HepG2 (cell line): ENCODE data around the gene MCM3. TPM values are rescaled to one million over a fixed set of nuclear protein-coding genes. Genes with fewer than 3 reads are reported as not detected.

ENCODE experiments used
- ATAC-seq: fragments of 200-7000 bp; cut with Tn5 transposase; 3 replicates; pipeline ENCODE4 v1.9.1; 2020; ENCODE audit warnings: mild to moderate bottlenecking, moderate library complexity
- BruUV-seq: library from RNA; stranded (reverse); fragments of 400-500 nt; replicated peaks from 2 replicates; lab custom pipeline; 2021; lab: Mats Ljungman, UMichigan
- CTCF ChIA-PET: fragments of 300-600 bp; formaldehyde crosslinking; extraction: SDS; loops from one replicate; lab custom pipeline; 2021; ENCODE audit warnings: low total read pairs, inconsistent platforms, low intra/inter-chr PET ratio; lab: Yijun Ruan, JAX
- POLR2A ChIA-PET: fragments of 350-600 bp; sonication (Branson Sonifier 250); formaldehyde crosslinking; loops from one replicate; lab custom pipeline; 2020; ENCODE audit warnings: antibody characterized with exemption, inconsistent platforms; lab: Yijun Ruan, JAX
- DNase-seq: peaks from one replicate; pipeline ENCODE4 v3.0.0-alpha.2; 2015; ENCODE audit warnings: low spot score
- FAIRE-seq: peaks from 3 replicates; lab custom pipeline; 2011; peaks lifted over from hg19 to GRCh38; lab: Jason Lieb, UNC
- H2AFZ ChIP-seq: one replicate; pipeline ENCODE4 v1.6.1; 2011; ENCODE audit warnings: low read length, inconsistent platforms
- H3K27ac ChIP-seq: fragments of 300-600 bp; 3 replicates; pipeline ENCODE4 v1.8.0; 2011; ENCODE audit warnings: mixed run types, mild to moderate bottlenecking, mixed read lengths, low read length, inconsistent platforms; ENCODE audit not compliant: insufficient read depth; ENCODE audit errors: extremely low read length
- H3K27me3 ChIP-seq, 2 experiments: fragments of 200-600 bp in 1 of 2; 2 replicates in 1 of 2; 3 replicates in 1 of 2; pipeline versions ENCODE4 v1.6.0 to v1.8.0; 2011; ENCODE audit warnings: low read length in 2 of 2, mild to moderate bottlenecking in 2 of 2, moderate library complexity in 2 of 2, inconsistent platforms in 1 of 2; ENCODE audit not compliant: insufficient read depth in 2 of 2, control insufficient read depth in 1 of 2
- H3K36me3 ChIP-seq, 2 experiments: fragments of 200-600 bp in 1 of 2; replicated peaks in 1 of 2; 2 replicates in 1 of 2; 3 replicates in 1 of 2; pipeline versions ENCODE4 v1.5.1 to v1.8.0; 2011; ENCODE audit warnings: low read length in 2 of 2, inconsistent platforms in 1 of 2; ENCODE audit not compliant: insufficient read depth in 2 of 2, control insufficient read depth in 1 of 2
- H3K4me1 ChIP-seq: 2 replicates; pipeline ENCODE4 v1.5.1; 2012; ENCODE audit warnings: low read length, inconsistent platforms; ENCODE audit not compliant: insufficient read depth
- H3K4me2 ChIP-seq: 2 replicates; pipeline ENCODE4 v1.6.0; 2011; ENCODE audit warnings: low read depth, low read length, inconsistent platforms
- H3K4me3 ChIP-seq, 3 experiments: fragments of 200-600 bp in 1 of 3; sonication (generic), shearing (Covaris generic) in 1 of 3; replicated peaks in 1 of 3; 2 replicates each; pipeline ENCODE4 v1.5.1; 2011 to 2016; ENCODE audit warnings: low read length in 3 of 3, inconsistent platforms in 2 of 3, low read depth in 2 of 3, mild to moderate bottlenecking in 2 of 3, control low read depth in 1 of 3, mixed read lengths in 1 of 3; ENCODE audit not compliant: insufficient read depth in 1 of 3
- H3K79me2 ChIP-seq: one replicate; pipeline ENCODE4 v1.6.1; 2011; ENCODE audit warnings: low read length, inconsistent platforms; ENCODE audit not compliant: insufficient read depth
- H3K9ac ChIP-seq: 2 replicates; pipeline ENCODE4 v1.6.0; 2011; ENCODE audit warnings: mild to moderate bottlenecking, low read depth, low read length, inconsistent platforms; ENCODE audit not compliant: insufficient read depth
- H3K9me3 ChIP-seq: 2 replicates; pipeline ENCODE4 v1.5.1; 2012; ENCODE audit warnings: mild to moderate bottlenecking, low read length
- H4K20me1 ChIP-seq: 2 replicates; pipeline ENCODE4 v1.6.0; 2011; ENCODE audit warnings: inconsistent platforms, mild to moderate bottlenecking, low read length, moderate library complexity; ENCODE audit not compliant: insufficient read depth
- ATF4 ChIP-seq, 2 experiments: fragments of 450-650 bp in 1 of 2; sonication (generic) in 1 of 2; formaldehyde crosslinking; IDR thresholded peaks; 2 replicates each; pipeline versions ENCODE4 v1.5.0 to v1.8.0; 2020 to 2022; ENCODE audit warnings: mild to moderate bottlenecking in 1 of 2, missing genetic modification reagents in 1 of 2
- CBX2 ChIP-seq, 2 experiments: fragments of 200-600 bp in 1 of 2; sonication (generic); formaldehyde crosslinking in 1 of 2; IDR thresholded peaks; 2 replicates each; pipeline versions ENCODE4 v1.7.0 to v1.8.1; 2018 to 2022; ENCODE audit warnings: low read depth in 2 of 2, low read length in 1 of 2, mild to moderate bottlenecking in 1 of 2, missing genetic modification reagents in 1 of 2
- ETV6 ChIP-seq: sonication (generic); formaldehyde crosslinking; conservative IDR thresholded peaks from 2 replicates; pipeline ENCODE4 v1.4.0; 2020; ENCODE audit warnings: missing genetic modification reagents
- FOXO4 ChIP-seq: sonication (generic); formaldehyde crosslinking; conservative IDR thresholded peaks from 2 replicates; pipeline ENCODE4 v1.8.1; 2023; ENCODE audit warnings: missing genetic modification reagents
- HDAC6 ChIP-seq: fragments of 200-600 bp; sonication (generic); IDR thresholded peaks from 2 replicates; pipeline ENCODE4 v1.7.0; 2017; ENCODE audit warnings: mild to moderate bottlenecking, antibody characterized with exemption, low read length, low read depth
- HNRNPL ChIP-seq: fragments of 200-400 bp; formaldehyde crosslinking; IDR thresholded peaks from 2 replicates; pipeline ENCODE4 v1.6.1; 2017; ENCODE audit warnings: mild to moderate bottlenecking, low read depth, low read length
- NFIC ChIP-seq: IDR thresholded peaks from 2 replicates; pipeline ENCODE4 v1.6.1; 2012; ENCODE audit warnings: mild to moderate bottlenecking, low read length, inconsistent platforms
- NFKBIZ ChIP-seq: IDR thresholded peaks from 2 replicates; pipeline ENCODE4 v1.6.1; 2018; ENCODE audit warnings: missing genetic modification reagents, missing compliant biosample characterization
- PAF1 ChIP-seq: IDR thresholded peaks from 2 replicates; pipeline ENCODE4 v1.6.1; 2016; ENCODE audit warnings: missing genetic modification reagents, missing compliant biosample characterization
- RXRA ChIP-seq: sonication (generic); formaldehyde crosslinking; IDR thresholded peaks from 2 replicates; pipeline ENCODE4 v1.5.1; 2020; ENCODE audit warnings: missing genetic modification reagents
- RXRB ChIP-seq: IDR thresholded peaks from 2 replicates; pipeline ENCODE4 v1.6.1; 2016; ENCODE audit warnings: borderline replicate concordance, missing genetic modification reagents, missing compliant biosample characterization
- ZNF30 ChIP-seq: sonication (generic); formaldehyde crosslinking; IDR thresholded peaks from 2 replicates; pipeline ENCODE4 v1.5.0; 2020; ENCODE audit warnings: mild to moderate bottlenecking, missing genetic modification reagents
- ZNF343 ChIP-seq: sonication (generic); formaldehyde crosslinking; IDR thresholded peaks from 2 replicates; pipeline ENCODE4 v1.4.0; 2020; ENCODE audit warnings: mild to moderate bottlenecking, missing genetic modification reagents
- ZNF550 ChIP-seq: sonication (generic); formaldehyde crosslinking; IDR thresholded peaks from 2 replicates; pipeline ENCODE4 v1.4.0; 2020; ENCODE audit warnings: mild to moderate bottlenecking, missing genetic modification reagents, borderline replicate concordance
- ZNF572 ChIP-seq: sonication (generic); formaldehyde crosslinking; IDR thresholded peaks from 2 replicates; pipeline ENCODE4 v1.5.1; 2020; ENCODE audit warnings: mild to moderate bottlenecking, missing genetic modification reagents
- WGBS: methylation state at CpG from one replicate; pipeline ENCODE4 v1.1.6; 2017; ENCODE audit warnings: low lambda C conversion rate; 5-methylcytosine and 5-hydroxymethylcytosine counted together
- in situ Hi-C: cut with HindIII; loops from 2 replicates; pipeline ENCODE4 v1.10.0; 2017; ENCODE audit warnings: low pct_unique_long_range_greater_than_20kb; ENCODE audit not compliant: extremely low pct_ligation_motif_present
- intact Hi-C: fragments of 100-400 bp; cut with micrococcal nuclease; formaldehyde crosslinking; loops from one replicate; pipeline ENCODE4 v1.10.0; 2022; ENCODE audit not compliant: unreplicated experiment
- polyA plus RNA-seq, 8 experiments: library from polyadenylated mRNA; depleted of rRNA in 3 of 8; stranded (reverse) in 7 of 8; unstranded in 1 of 8; fragments of >200 nt; fragmentation: Illumina TruSeq in 4 of 8; extraction: Trizol in 4 of 8; gene quantifications; 2 replicates each; pipeline versions ENCODE4 v1.2.1 to v1.2.3, GENCODE V29; 2011 to 2016; ENCODE audit warnings: low read depth in 4 of 8, missing spikeins in 1 of 8, mixed read lengths in 1 of 8; ENCODE audit not compliant: insufficient read depth in 1 of 8
- total RNA-seq, 5 experiments: library from RNA; depleted of rRNA; stranded (reverse); fragments of >200 nt; fragmentation: Illumina TruSeq; extraction: Trizol; gene quantifications; 2 replicates each; pipeline ENCODE4 v1.2.3, GENCODE V29; 2016; ENCODE audit warnings: low read depth in 1 of 5

The MCM3 gene
- total and polyA plus RNA-seq, 2 of the 13 experiments (the other 11 are each of a cell fraction or from before 2014, with no cell fraction given), result 164 to 288 TPM

GRCh38 chr6:52221302-52221701 lies 63.2 kb downstream of the MCM3 start:
- no peak overlapping the region for H3K27ac ChIP-seq
- intact Hi-C loops (no loop called here), in situ Hi-C loops (no loop called here)
- WGBS, result 1% methylated on average over 3 of the region's 3 CpGs
- ChIA-PET CTCF (no interaction called here), POLR2A (no interaction called here)
- ATAC-seq, result no peak
- TF ChIP-seq FOXO4 (CRISPR knock-in tag), result no peak
- no peak for TF ChIP-seq ZNF550 (CRISPR knock-in tag)
- no peak for TF ChIP-seq ZNF572
- TF ChIP-seq RXRA, result no peak
- TF ChIP-seq NFKBIZ (CRISPR knock-in tag), result no peak
- no peak for TF ChIP-seq ZNF30 (CRISPR knock-in tag)
- no peak for TF ChIP-seq RXRB (CRISPR knock-in tag)
- TF ChIP-seq CBX2 (IDR thresholded peaks at IDR 0.05; ENCODE audit: low read depth, low read length), result no peak
- no peak for TF ChIP-seq CBX2 (CRISPR knock-in tag; IDR thresholded peaks at IDR 0.05; ENCODE audit: low read depth)
- TF ChIP-seq ETV6 (CRISPR knock-in tag), result no peak
- no peak for TF ChIP-seq ZNF343 (CRISPR knock-in tag)
- no peak for TF ChIP-seq NFIC
- TF ChIP-seq HNRNPL, result no peak
- TF ChIP-seq HDAC6, result no peak
- TF ChIP-seq PAF1 (CRISPR knock-in tag), result no peak
- TF ChIP-seq ATF4 (CRISPR knock-in tag; IDR thresholded peaks at IDR 0.05), result no peak
- DNase-seq, result no peak
- no peaks in the 10 kb centered on the region for H3K36me3 ChIP-seq
- no peak overlapping the region for H2AFZ ChIP-seq
- no peaks in the 10 kb centered on the region for H3K79me2 ChIP-seq
- H3K9ac ChIP-seq, result no peak overlapping the region
- FAIRE-seq, result no peak
- no peaks in the 10 kb centered on the region for H3K9me3 ChIP-seq
- peaks cover 17% of the 10 kb centered on the region for H3K4me1 ChIP-seq
- no peak overlapping the region for H3K4me2 ChIP-seq
- BruUV-seq, result no TSS peak
- no peaks in the 10 kb centered on the region for H4K20me1 ChIP-seq
- no peak overlapping the region for H3K4me3 ChIP-seq
- peaks cover 0 to 8% of the 10 kb centered on the region in 2 experiments; a peak in 3 of 5 replicates for H3K27me3 ChIP-seq
